ENCODE data around the gene KRT80. TPM values are rescaled to one million over a fixed set of nuclear protein-coding genes. Genes with fewer than 3 reads are reported as not detected.
A peak's percentile ranks its signal among the peaks of the same experiment; 100 is the strongest.

KRT80 gene
- total and polyA plus RNA-seq, 8 donors: 4.8 to 18.3 (median 8.6) TPM

DNA sequence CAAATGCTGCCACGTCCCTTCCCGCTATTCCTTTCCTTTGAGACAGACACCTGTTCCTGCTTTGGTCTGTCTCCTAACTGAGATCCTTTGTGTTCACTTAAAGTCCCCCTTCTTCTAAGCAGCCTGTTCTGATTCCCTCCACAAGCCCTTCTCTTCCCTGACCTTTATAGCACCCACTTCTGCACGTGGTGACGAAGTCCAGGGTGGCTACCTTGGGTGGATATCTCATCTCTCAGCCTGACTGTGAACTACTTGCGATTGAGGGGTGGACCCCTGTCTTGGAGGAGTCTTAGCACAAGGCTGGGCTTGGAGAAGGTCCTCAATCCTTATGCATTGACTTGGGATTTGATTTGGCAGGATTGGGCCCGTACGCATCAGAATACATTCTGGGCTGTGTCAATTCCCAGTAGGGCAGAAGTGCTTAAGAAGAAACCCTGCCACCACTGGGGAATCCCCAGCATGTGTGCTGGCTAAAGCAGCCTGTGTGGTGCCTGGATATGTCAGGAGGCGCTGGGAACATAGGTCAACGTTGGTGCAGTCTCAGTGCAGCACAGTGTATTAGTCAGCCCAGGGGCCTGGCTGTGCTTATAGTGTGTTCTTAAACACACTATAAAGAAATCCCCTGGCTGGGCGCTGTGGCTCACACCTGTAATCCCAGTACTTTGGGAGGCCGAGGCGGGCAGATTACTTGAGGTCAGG, 23.6 kb downstream of the KRT80 start:
- 84 to 86% methylated on average over 12 of the region's 12 CpGs for WGBS, 2 donors
- DNase-seq: peak in 1 of 6 donors; percentile 13
- peak in 2 of 4 donors; percentile 47 to 53 for ATAC-seq
- no peaks in the 10 kb centered on the region for H3K9me3 ChIP-seq
- no peak for FAIRE-seq
- no peak overlapping the region for H3K4me3 ChIP-seq
- peaks cover 0 to 5% (median 3%) of the 10 kb centered on the region in 3 donors for H3K4me1 ChIP-seq
- no peaks in the 10 kb centered on the region for H3K36me3 ChIP-seq
- intact Hi-C loops (cut with DNase I): loop anchor here in 1 of 3 donors (5.0 kb wide), 1 partner anchor 44 kb away; no protein-coding TSS in a partner anchor
- H3K27me3 ChIP-seq: no peaks in the 10 kb centered on the region
- H3K27ac ChIP-seq: no peak overlapping the region
- TF ChIP-seq, protein P1, sequence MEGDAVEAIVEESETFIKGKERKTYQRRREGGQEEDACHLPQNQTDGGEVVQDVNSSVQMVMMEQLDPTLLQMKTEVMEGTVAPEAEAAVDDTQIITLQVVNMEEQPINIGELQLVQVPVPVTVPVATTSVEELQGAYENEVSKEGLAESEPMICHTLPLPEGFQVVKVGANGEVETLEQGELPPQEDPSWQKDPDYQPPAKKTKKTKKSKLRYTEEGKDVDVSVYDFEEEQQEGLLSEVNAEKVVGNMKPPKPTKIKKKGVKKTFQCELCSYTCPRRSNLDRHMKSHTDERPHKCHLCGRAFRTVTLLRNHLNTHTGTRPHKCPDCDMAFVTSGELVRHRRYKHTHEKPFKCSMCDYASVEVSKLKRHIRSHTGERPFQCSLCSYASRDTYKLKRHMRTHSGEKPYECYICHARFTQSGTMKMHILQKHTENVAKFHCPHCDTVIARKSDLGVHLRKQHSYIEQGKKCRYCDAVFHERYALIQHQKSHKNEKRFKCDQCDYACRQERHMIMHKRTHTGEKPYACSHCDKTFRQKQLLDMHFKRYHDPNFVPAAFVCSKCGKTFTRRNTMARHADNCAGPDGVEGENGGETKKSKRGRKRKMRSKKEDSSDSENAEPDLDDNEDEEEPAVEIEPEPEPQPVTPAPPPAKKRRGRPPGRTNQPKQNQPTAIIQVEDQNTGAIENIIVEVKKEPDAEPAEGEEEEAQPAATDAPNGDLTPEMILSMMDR (IDR thresholded peaks at IDR 0.05): no peak

DNA sequence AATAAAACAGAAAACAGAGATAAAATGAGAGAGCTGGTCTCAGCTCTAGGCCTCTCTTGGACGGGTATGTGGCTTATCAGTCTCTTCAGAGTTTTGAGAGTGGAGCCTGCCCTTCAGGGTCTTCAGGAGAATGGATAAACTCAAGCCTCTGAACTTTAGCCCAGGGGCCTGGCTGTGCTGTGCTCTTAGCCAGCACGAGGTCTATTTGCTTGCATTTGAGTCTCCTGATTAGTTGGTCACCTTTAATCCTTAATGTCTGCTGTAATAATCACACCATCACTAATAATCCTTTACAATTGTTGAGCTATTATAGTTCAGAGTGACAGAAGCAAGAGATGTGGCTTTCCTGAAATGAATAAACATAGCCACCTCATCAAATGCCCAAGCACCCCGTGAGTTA, 24.3 kb downstream of the KRT80 start:
- Histone ChIP-seq H3K4me3 (no peak overlapping the region), H3K27me3 (no peaks in the 10 kb centered on the region), H3K9me3 (no peaks in the 10 kb centered on the region), H3K4me1 (peaks cover 0 to 5% (median 3%) of the 10 kb centered on the region in 3 donors), H3K27ac (no peak overlapping the region), H3K36me3 (no peaks in the 10 kb centered on the region)
- no peak for FAIRE-seq
- WGBS, 2 donors: 49 to 59% methylated on average over 3 of the region's 3 CpGs
- TF ChIP-seq, protein P1 (IDR thresholded peaks at IDR 0.05): no peak
- ATAC-seq: no peak
- intact Hi-C loops (cut with DNase I): loop anchor here in 1 of 3 donors (5.0 kb wide), 1 partner anchor 45 kb away; no protein-coding TSS in a partner anchor
- DNase-seq: no peak

DNA sequence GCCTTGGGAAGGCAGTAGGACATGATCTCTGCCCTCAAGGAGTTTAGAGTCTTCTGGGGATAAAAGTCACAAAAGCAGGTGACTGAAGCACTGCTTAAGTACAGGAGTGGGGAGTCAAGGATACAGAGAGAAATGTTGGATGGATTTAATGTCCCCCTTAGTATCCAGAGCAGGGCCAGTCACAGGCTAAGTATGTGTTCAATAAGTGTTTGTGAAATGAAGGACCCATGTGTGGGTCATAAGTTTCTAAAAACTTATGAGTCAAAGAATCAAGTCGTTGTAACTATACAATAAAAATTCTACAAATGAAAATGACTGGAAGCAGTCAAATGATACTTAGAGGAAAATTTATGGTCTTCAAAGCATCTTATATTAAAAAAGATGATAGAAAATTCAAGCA, 25.1 kb downstream of the KRT80 start:
- intact Hi-C loops (cut with DNase I): loop anchor here in 1 of 3 donors (5.0 kb wide), 1 partner anchor 46 kb away; no protein-coding TSS in a partner anchor

DNA sequence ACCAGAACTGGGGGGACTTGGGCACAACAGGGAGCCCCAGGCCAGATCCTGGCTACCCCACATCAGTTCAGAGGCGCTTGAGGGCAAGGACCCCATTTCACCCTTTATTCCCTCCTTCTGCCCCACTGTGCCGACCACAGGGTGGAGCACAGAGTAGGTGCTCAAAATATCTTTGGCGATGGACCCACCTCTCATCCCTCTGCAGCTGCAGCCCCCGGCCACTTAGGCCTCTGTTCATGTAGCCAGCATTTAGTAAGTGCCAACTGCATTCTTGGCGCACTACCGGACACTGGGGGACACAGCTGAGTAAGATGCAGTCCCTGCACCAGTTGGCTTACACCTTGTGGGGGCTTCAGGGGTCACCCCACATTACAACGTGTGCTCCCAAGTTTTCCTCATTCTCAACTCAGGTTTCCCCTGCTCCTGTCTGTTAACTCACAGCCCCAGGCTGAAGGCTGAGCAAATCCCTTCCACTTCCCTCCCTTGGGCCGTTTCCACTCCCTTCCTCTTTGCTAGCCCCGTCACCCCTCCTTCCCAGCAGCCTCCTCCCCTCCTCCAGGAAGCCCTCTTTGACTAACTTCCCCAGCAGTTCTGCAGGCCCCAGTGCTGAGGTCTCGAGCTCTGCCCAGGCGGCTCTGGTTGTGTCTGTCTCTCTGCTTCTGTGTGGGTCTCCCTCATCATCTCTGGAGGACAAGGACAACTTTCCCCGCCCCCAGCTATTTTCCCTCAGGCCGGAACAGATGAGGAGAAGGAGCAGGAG, 26.5 kb downstream of the KRT80 start:
- FAIRE-seq: no peak

More for the DNA sequence above, 25.1 kb downstream of the KRT80 start:
- H3K27ac ChIP-seq: no peak overlapping the region
- H3K27me3 ChIP-seq: no peaks in the 10 kb centered on the region
- no peaks in the 10 kb centered on the region for H3K36me3 ChIP-seq
- no peak overlapping the region for H3K4me3 ChIP-seq
- 66 to 78% methylated on average over 1 of the region's 1 CpG for WGBS, 2 donors
- ATAC-seq: no peak
- TF ChIP-seq, protein P1 (IDR thresholded peaks at IDR 0.05): no peak
- DNase-seq: no peak
- H3K9me3 ChIP-seq: no peaks in the 10 kb centered on the region
- peaks cover 0 to 5% (median 3%) of the 10 kb centered on the region in 3 donors for H3K4me1 ChIP-seq
- no peak for FAIRE-seq

More for the DNA sequence above, 26.5 kb downstream of the KRT80 start:
- Histone ChIP-seq H3K36me3 (no peaks in the 10 kb centered on the region), H3K27ac (no peak overlapping the region), H3K9me3 (no peaks in the 10 kb centered on the region), H3K27me3 (no peaks in the 10 kb centered on the region), H3K4me3 (no peak overlapping the region), H3K4me1 (peaks cover 0 to 5% (median 3%) of the 10 kb centered on the region in 3 donors)
- ATAC-seq: no peak
- TF ChIP-seq, protein P1 (IDR thresholded peaks at IDR 0.05): no peak
- intact Hi-C loops (cut with DNase I): loop anchor here in 1 of 3 donors (5.0 kb wide), 1 partner anchor 47 kb away; no protein-coding TSS in a partner anchor
- WGBS, 2 donors: 79 to 81% methylated on average over 13 of the region's 13 CpGs
- peak in 1 of 6 donors; percentile 17 for DNase-seq

All from pancreas (tissue), 10 donors.